H1 (cell line): Measurements from ENCODE around the gene TXNDC11.

Source experiments
- EP300 ChIP-seq, 2 experiments: IDR thresholded peaks; 1 replicate in 1 of 2; 2 replicates in 1 of 2; pipeline ENCODE4 v1.6.1; 2011 to 2012; ENCODE audit warnings: low read depth in 2 of 2, low read length in 2 of 2, mild to moderate bottlenecking in 2 of 2, borderline replicate concordance in 1 of 2, inconsistent platforms in 1 of 2, moderate library complexity in 1 of 2
- HDAC2 ChIP-seq, 2 experiments: fragments of 300-600 bp in 1 of 2; sonication (generic) in 1 of 2; IDR thresholded peaks; 2 replicates each; pipeline ENCODE4 v1.6.1; 2011 to 2012; ENCODE audit warnings: low read depth in 2 of 2, low read length in 2 of 2, mild to moderate bottlenecking in 2 of 2, moderate library complexity in 2 of 2, borderline replicate concordance in 1 of 2, inconsistent platforms in 1 of 2
- HDAC6 ChIP-seq: IDR thresholded peaks from one replicate; pipeline ENCODE4 v1.7.1; 2012; ENCODE audit warnings: low read depth, mild to moderate bottlenecking, inconsistent platforms, low read length, moderate library complexity
- KDM1A ChIP-seq: fragments of 200-600, 300-600 bp; sonication (generic); IDR thresholded peaks from 2 replicates; pipeline ENCODE4 v1.7.1; 2016; ENCODE audit warnings: mild to moderate bottlenecking, low read length, borderline replicate concordance
- POLR2A ChIP-seq, 2 experiments: IDR thresholded peaks; 1 replicate in 1 of 2; 2 replicates in 1 of 2; pipeline ENCODE4 v1.6.1; 2011; ENCODE audit warnings: low read depth in 2 of 2, low read length in 2 of 2, mild to moderate bottlenecking in 2 of 2; ENCODE audit errors: control extremely low read depth in 1 of 2
- RAD21 ChIP-seq, 2 experiments: IDR thresholded peaks in 1 of 2; conservative IDR thresholded peaks in 1 of 2; 2 replicates each; pipeline ENCODE4 v1.6.1; 2011; ENCODE audit warnings: low read depth in 2 of 2, low read length in 2 of 2, improper control_type of control experiment in 1 of 2, inconsistent platforms in 1 of 2, mild to moderate bottlenecking in 1 of 2, moderate library complexity in 1 of 2
- TF ChIP-seq, protein P1 (sequence below), 3 experiments: IDR thresholded peaks; 1 replicate in 2 of 3; 2 replicates in 1 of 3; pipeline versions ENCODE4 v1.5.1 to v1.6.1; 2011; ENCODE audit warnings: low read length in 3 of 3, mild to moderate bottlenecking in 3 of 3, inconsistent platforms in 2 of 3, low read depth in 1 of 3, moderate library complexity in 1 of 3; ENCODE audit not compliant: insufficient read depth in 1 of 3; ENCODE audit errors: control extremely low read depth in 1 of 3

DNA sequence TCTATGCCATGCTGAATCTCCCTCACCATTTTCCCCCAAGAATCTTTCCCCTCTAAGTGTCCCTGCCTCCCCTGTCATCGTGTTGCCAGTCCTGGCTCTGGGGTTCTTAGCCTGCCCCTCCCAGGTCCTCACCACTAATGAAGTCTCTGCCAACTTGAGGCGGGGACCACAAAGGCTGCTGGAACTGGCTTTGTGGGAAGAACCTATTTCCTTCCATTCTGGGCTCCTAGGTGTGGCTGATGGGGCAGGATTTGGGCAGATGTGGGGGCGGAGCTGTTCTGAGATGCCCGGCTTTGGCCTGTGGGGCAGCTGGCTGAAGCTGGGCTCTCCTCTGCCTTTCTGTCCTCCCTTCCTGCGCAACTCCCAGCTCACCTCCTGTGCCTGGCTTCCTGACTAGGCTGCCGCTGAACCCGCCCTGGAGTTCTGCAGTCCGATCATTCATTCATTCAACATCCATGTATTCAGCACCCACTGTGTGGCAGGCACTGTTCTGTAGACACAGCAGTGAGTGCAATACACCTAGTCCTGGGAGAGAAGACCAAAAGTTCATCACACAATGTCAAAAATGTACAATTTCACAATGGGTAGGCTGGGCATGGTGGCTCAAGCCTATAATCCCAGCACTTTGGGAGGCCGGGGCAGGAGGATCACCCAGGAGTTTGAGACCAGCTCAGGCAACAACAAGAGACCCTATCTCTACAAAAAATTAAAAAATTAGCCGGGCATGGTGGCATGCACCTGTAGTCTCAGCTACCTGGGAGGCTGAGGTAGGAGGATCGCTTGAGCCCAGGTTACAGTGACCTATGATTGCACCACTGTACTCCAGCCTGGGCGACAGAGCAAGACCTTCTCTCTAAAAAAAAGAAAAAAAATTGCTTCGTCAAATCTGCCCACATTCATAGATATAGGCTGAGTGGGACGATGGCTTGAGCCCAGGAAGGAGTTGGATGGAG lies 76.3 kb downstream of the TXNDC11 start:
- TF ChIP-seq POLR2A (IDR thresholded peaks at IDR 0.05; ENCODE audit: control extremely low read depth in 1 of 2, low read depth in 2 of 2, low read length in 2 of 2) (no peak), EP300 (IDR thresholded peaks at IDR 0.05; ENCODE audit: borderline replicate concordance in 1 of 2, low read depth in 2 of 2, low read length in 2 of 2) (no peak), RAD21 (IDR thresholded peaks at IDR 0.05 in 1 of 2, conservative IDR thresholded peaks at IDR 0.05 in 1 of 2; ENCODE audit: low read depth in 2 of 2, low read length in 2 of 2) (no peak), HDAC6 (no peak), HDAC2 (IDR thresholded peaks at IDR 0.05; ENCODE audit: borderline replicate concordance in 1 of 2, low read depth in 2 of 2, low read length in 2 of 2) (no peak), KDM1A (no peak)
- TF ChIP-seq, protein P1, sequence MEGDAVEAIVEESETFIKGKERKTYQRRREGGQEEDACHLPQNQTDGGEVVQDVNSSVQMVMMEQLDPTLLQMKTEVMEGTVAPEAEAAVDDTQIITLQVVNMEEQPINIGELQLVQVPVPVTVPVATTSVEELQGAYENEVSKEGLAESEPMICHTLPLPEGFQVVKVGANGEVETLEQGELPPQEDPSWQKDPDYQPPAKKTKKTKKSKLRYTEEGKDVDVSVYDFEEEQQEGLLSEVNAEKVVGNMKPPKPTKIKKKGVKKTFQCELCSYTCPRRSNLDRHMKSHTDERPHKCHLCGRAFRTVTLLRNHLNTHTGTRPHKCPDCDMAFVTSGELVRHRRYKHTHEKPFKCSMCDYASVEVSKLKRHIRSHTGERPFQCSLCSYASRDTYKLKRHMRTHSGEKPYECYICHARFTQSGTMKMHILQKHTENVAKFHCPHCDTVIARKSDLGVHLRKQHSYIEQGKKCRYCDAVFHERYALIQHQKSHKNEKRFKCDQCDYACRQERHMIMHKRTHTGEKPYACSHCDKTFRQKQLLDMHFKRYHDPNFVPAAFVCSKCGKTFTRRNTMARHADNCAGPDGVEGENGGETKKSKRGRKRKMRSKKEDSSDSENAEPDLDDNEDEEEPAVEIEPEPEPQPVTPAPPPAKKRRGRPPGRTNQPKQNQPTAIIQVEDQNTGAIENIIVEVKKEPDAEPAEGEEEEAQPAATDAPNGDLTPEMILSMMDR (IDR thresholded peaks at IDR 0.05; ENCODE audit: control extremely low read depth in 1 of 3, insufficient read depth in 1 of 3, low read depth in 1 of 3, low read length in 3 of 3) = no peak
